ENCODE results near the gene PPP2R3A. TPM values are rescaled to one million over a fixed set of nuclear protein-coding genes. Genes with fewer than 3 reads are reported as not detected.

PPP2R3A gene
- total RNA-seq, 1 experiment from 2014 or later: 1.1 TPM

GRCh38 chr3:136135039-136135802, 169.7 kb downstream of the PPP2R3A start:
- peak; percentile 37 for DNase-seq (ENCODE audit: low spot score)
- no peak overlapping the region for H3K27ac ChIP-seq (ENCODE audit: low read depth, low read length, poor library complexity, severe bottlenecking)
- intact Hi-C loops (cut with micrococcal nuclease; ENCODE audit: unreplicated experiment): no loop called here
- BruUV-seq (replicated peaks): no TSS peak
- no peak for TF ChIP-seq EZH2 (IDR thresholded peaks at IDR 0.05; ENCODE audit: borderline replicate concordance, low read depth, low read length, poor library complexity, severe bottlenecking)
- POLR2A ChIA-PET (ENCODE audit: low non-redundant PET): no interaction called here
- CTCF ChIA-PET: no interaction called here
- no peaks in the 10 kb centered on the region for H3K9me3 ChIP-seq (ENCODE audit: low read depth, low read length, poor library complexity, severe bottlenecking)
- H3K27me3 ChIP-seq (replicated peaks; ENCODE audit: insufficient read depth, low read depth, low read length, poor library complexity): no peaks in the 10 kb centered on the region
- no peaks in the 10 kb centered on the region for H3K36me3 ChIP-seq (ENCODE audit: insufficient read depth, low read length, poor library complexity, severe bottlenecking)
- no peak overlapping the region for H3K4me3 ChIP-seq (ENCODE audit: low read depth, low read length, poor library complexity, severe bottlenecking)
- H3K4me1 ChIP-seq (ENCODE audit: insufficient read depth, low read length, poor library complexity, severe bottlenecking): peaks cover 11% of the 10 kb centered on the region

GRCh38 chr3:136136454-136136853, 170.9 kb downstream of the PPP2R3A start:
- intact Hi-C loops (cut with micrococcal nuclease; ENCODE audit: unreplicated experiment): no loop called here
- CTCF ChIA-PET: no interaction called here

DNA sequence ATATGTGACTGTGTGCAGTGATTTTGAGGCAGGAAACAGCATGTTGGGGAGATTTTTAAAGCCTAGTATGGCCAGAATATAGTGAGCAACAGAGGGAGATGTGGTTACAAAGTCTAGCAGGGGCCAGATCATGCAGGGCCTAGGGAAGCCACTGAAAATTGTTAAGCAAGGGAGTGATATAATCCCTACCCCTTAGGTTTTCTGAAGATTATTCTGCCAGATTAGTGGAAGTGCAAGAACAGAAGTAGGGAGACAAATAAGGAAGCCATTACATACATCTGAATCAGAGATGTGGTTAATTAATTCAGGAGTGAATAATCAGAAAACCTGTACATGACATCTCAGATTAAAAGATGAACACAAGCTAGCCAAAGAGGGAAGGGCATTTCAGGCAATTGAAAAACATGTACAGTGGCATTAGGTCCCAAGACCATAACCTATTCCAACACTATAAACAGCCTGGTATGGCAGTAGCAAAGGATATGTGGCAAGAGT, 175.8 kb downstream of the PPP2R3A start:
- BruUV-seq (replicated peaks): no TSS peak
- no peaks in the 10 kb centered on the region for H3K36me3 ChIP-seq (ENCODE audit: insufficient read depth, low read length, poor library complexity, severe bottlenecking)
- DNase-seq (ENCODE audit: low spot score): no peak
- no peaks in the 10 kb centered on the region for H3K9me3 ChIP-seq (ENCODE audit: low read depth, low read length, poor library complexity, severe bottlenecking)
- ChIA-PET POLR2A (ENCODE audit: low non-redundant PET) (interaction anchor here (0.8 kb wide), 1 partner anchor 56 kb away, joined by 4 read pairs; no protein-coding TSS in a partner anchor), CTCF (no interaction called here)
- intact Hi-C loops (cut with micrococcal nuclease; ENCODE audit: unreplicated experiment): no loop called here
- H3K27ac ChIP-seq (ENCODE audit: low read depth, low read length, poor library complexity, severe bottlenecking): no peak overlapping the region
- H3K27me3 ChIP-seq (replicated peaks; ENCODE audit: insufficient read depth, low read depth, low read length, poor library complexity): no peaks in the 10 kb centered on the region
- H3K4me3 ChIP-seq (ENCODE audit: low read depth, low read length, poor library complexity, severe bottlenecking): no peak overlapping the region
- peaks cover 21% of the 10 kb centered on the region for H3K4me1 ChIP-seq (ENCODE audit: insufficient read depth, low read length, poor library complexity, severe bottlenecking)
- TF ChIP-seq, protein P1, sequence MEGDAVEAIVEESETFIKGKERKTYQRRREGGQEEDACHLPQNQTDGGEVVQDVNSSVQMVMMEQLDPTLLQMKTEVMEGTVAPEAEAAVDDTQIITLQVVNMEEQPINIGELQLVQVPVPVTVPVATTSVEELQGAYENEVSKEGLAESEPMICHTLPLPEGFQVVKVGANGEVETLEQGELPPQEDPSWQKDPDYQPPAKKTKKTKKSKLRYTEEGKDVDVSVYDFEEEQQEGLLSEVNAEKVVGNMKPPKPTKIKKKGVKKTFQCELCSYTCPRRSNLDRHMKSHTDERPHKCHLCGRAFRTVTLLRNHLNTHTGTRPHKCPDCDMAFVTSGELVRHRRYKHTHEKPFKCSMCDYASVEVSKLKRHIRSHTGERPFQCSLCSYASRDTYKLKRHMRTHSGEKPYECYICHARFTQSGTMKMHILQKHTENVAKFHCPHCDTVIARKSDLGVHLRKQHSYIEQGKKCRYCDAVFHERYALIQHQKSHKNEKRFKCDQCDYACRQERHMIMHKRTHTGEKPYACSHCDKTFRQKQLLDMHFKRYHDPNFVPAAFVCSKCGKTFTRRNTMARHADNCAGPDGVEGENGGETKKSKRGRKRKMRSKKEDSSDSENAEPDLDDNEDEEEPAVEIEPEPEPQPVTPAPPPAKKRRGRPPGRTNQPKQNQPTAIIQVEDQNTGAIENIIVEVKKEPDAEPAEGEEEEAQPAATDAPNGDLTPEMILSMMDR (conservative IDR thresholded peaks at IDR 0.05; ENCODE audit: low read depth, low read length): no peak
- no peak for TF ChIP-seq EZH2 (IDR thresholded peaks at IDR 0.05; ENCODE audit: borderline replicate concordance, low read depth, low read length, poor library complexity, severe bottlenecking)

More at GRCh38 chr3:136136454-136136853, 170.9 kb downstream of the PPP2R3A start:
- Histone ChIP-seq H3K9me3 (ENCODE audit: low read depth, low read length, poor library complexity, severe bottlenecking) (no peaks in the 10 kb centered on the region), H3K4me1 (ENCODE audit: insufficient read depth, low read length, poor library complexity, severe bottlenecking) (peaks cover 12% of the 10 kb centered on the region), H3K27me3 (replicated peaks; ENCODE audit: insufficient read depth, low read depth, low read length, poor library complexity) (no peaks in the 10 kb centered on the region), H3K4me3 (ENCODE audit: low read depth, low read length, poor library complexity, severe bottlenecking) (no peak overlapping the region), H3K27ac (ENCODE audit: low read depth, low read length, poor library complexity, severe bottlenecking) (no peak overlapping the region), H3K36me3 (ENCODE audit: insufficient read depth, low read length, poor library complexity, severe bottlenecking) (no peaks in the 10 kb centered on the region)
- TF ChIP-seq EZH2 (IDR thresholded peaks at IDR 0.05; ENCODE audit: borderline replicate concordance, low read depth, low read length, poor library complexity, severe bottlenecking): no peak
- TF ChIP-seq, protein P1 (conservative IDR thresholded peaks at IDR 0.05; ENCODE audit: low read depth, low read length): no peak
- DNase-seq (ENCODE audit: low spot score): no peak
- no TSS peak for BruUV-seq (replicated peaks)
- POLR2A ChIA-PET (ENCODE audit: low non-redundant PET): no interaction called here

All from A673 (cell line).